Osteocyte (in vitro differentiated cells): ENCODE results near the gene SMIM36. TPM values are rescaled to one million over a fixed set of nuclear protein-coding genes. Genes with fewer than 3 reads are reported as not detected.

Experiments used
- DNase-seq: peaks from one replicate; pipeline ENCODE4 v3.0.0; 2021; ENCODE audit warnings: mixed read lengths; ENCODE audit not compliant: unreplicated experiment; ENCODE audit errors: extremely low spot score
- H3K27ac Mint-ChIP-seq: one replicate; pipeline ENCODE4 v1.8.0; 2021; ENCODE audit warnings: mild to moderate bottlenecking, mixed read lengths; ENCODE audit not compliant: unreplicated experiment
- H3K27me3 Mint-ChIP-seq: one replicate; pipeline ENCODE4 v1.8.0; 2021; ENCODE audit warnings: mixed read lengths; ENCODE audit not compliant: unreplicated experiment
- H3K36me3 Mint-ChIP-seq: one replicate; pipeline ENCODE4 v1.8.0; 2021; ENCODE audit warnings: mixed read lengths; ENCODE audit not compliant: unreplicated experiment
- H3K4me1 Mint-ChIP-seq: one replicate; pipeline ENCODE4 v1.8.0; 2021; ENCODE audit warnings: mixed read lengths; ENCODE audit not compliant: unreplicated experiment
- H3K4me3 Mint-ChIP-seq: one replicate; pipeline ENCODE4 v1.8.0; 2021; ENCODE audit warnings: mild to moderate bottlenecking, moderate library complexity, mixed read lengths; ENCODE audit not compliant: unreplicated experiment
- H3K9me3 Mint-ChIP-seq: one replicate; pipeline ENCODE4 v1.8.0; 2021; ENCODE audit warnings: mixed read lengths; ENCODE audit not compliant: unreplicated experiment
- CTCF ChIP-seq: fragments of 200-600 bp; sonication (generic); IDR thresholded peaks from 2 replicates; pipeline ENCODE4 v1.5.0; 2021; ENCODE audit warnings: antibody characterized with exemption, mild to moderate bottlenecking, moderate library complexity
- total RNA-seq: library from RNA; stranded (reverse); gene quantifications from 2 replicates; pipeline ENCODE4 v1.2.1, GENCODE V29; 2021

SMIM36 gene
- total RNA-seq, 1 donor from 2014 or later: not detected

DNA sequence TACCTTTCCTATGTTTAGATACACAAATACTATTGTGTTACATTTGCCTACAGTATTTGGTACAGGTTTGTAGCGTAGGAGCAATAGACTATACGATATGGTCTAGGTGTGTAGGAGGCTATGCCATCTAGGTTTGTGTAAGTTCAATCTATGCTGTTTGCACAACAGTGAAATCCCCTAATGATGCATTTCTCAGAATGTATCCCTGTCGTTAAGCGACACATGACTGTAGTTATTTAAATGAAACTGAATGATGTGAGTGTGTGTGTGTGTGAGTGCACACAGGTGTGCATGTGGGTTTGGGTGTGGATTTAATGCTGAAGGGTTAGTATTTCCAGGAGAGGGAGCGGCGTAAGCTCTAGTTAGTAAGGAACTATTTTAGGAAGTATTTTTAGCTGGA is 34.6 kb upstream of the SMIM36 start:
- no peak for TF ChIP-seq CTCF
- no peaks in the 10 kb centered on the region for H3K9me3 Mint-ChIP-seq
- H3K4me3 Mint-ChIP-seq: no peak overlapping the region
- H3K27ac Mint-ChIP-seq: no peak overlapping the region
- no peak for DNase-seq
- H3K4me1 Mint-ChIP-seq: no peaks in the 10 kb centered on the region
- H3K27me3 Mint-ChIP-seq: no peaks in the 10 kb centered on the region
- no peaks in the 10 kb centered on the region for H3K36me3 Mint-ChIP-seq

DNA sequence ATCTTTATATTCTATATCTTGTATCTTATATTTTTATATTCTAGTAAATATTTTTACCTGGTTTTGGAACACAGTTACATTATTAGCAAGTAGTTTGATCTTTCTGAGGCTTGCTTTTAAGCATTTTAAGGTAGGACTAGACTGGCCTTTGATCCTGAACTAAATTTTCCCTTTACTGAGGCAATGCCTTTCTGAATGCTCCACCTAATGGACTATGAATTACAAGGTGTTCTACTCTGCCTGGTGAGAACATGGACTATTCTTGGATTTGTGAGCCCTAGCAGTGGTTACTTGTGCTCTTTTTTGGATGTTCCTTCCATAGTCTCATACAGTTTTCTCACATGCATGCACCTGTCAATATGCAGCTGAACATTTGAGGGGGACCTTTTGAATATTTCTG is 32.5 kb upstream of the SMIM36 start:
- Mint-ChIP-seq H3K36me3 (no peaks in the 10 kb centered on the region), H3K4me1 (peaks cover 2% of the 10 kb centered on the region), H3K4me3 (no peak overlapping the region), H3K9me3 (no peaks in the 10 kb centered on the region), H3K27ac (no peak overlapping the region), H3K27me3 (no peaks in the 10 kb centered on the region)
- DNase-seq: no peak
- no peak for TF ChIP-seq CTCF

DNA sequence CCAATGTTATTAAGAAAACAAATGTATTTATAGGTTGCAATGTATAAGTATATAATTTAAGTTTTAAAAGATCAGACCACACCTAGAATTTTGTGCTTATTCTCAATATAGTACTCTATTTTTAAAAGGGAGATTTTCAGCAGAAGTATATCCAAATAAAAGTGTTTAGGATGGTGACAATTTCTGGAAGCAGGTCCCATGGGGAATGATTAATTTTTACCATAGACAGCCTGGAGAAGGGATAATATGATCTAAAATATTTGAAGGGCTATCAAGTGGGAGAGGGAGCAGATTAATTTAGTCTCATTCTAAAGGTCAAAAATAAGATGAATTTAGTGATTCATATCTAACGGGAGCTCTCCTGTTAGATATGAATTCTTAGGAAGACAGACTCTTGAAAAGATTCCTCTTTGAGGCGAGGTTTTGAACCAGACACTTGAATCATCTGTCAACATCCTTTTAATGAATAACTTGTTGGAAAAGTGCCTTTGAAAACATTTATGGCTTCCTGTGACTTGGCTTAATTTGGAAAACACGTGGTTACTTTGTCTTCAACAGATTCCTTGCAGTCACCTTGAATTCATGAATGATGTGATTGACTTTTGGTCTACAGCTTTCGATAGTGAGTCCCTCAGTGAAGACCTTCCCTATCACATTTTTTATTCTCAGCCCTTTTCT is 29.3 kb upstream of the SMIM36 start:
- no peak for DNase-seq
- Mint-ChIP-seq H3K27me3 (no peaks in the 10 kb centered on the region), H3K36me3 (no peaks in the 10 kb centered on the region), H3K9me3 (no peaks in the 10 kb centered on the region), H3K4me3 (no peak overlapping the region), H3K4me1 (peaks cover 2% of the 10 kb centered on the region), H3K27ac (no peak overlapping the region)
- no peak for TF ChIP-seq CTCF

DNA sequence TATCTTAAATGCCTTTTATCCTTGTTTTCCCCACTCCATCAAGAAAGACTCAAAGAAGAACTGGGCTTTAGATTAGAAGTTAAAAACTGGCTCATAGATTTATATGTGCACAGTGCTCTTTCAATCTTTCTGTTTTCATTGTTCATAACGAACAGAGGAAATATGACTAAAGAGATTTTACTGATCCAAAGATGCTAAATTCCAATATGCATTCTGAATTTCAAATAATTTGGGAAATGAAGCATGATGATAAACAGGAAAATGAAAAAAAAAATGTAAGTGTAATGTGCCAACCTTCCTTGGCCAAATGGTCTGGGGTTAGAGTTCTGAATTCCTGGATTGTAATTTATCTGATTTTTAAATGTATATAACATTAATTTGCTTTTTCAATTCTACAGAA is 25.0 kb upstream of the SMIM36 start:
- H3K4me3 Mint-ChIP-seq: no peak overlapping the region
- peaks cover 11% of the 10 kb centered on the region for H3K27me3 Mint-ChIP-seq
- no peaks in the 10 kb centered on the region for H3K9me3 Mint-ChIP-seq
- no peaks in the 10 kb centered on the region for H3K36me3 Mint-ChIP-seq
- TF ChIP-seq CTCF: no peak
- peaks cover 2% of the 10 kb centered on the region for H3K4me1 Mint-ChIP-seq
- H3K27ac Mint-ChIP-seq: no peak overlapping the region
- DNase-seq: no peak

GRCh38 chr17:55533608-55534007 is 22.4 kb upstream of the SMIM36 start:
- DNase-seq: no peak
- Mint-ChIP-seq H3K4me3 (no peak overlapping the region), H3K4me1 (no peaks in the 10 kb centered on the region), H3K27ac (no peak overlapping the region), H3K27me3 (peaks cover 19% of the 10 kb centered on the region), H3K9me3 (no peaks in the 10 kb centered on the region), H3K36me3 (no peaks in the 10 kb centered on the region)
- TF ChIP-seq CTCF: no peak
